Hepatocyte (in vitro differentiated cells): ENCODE data around the gene EHD3. TPM values are rescaled to one million over a fixed set of nuclear protein-coding genes. Genes with fewer than 3 reads are reported as not detected.

Experiments used
- DNase-seq: peaks from one replicate; pipeline ENCODE4 v3.0.0-alpha.2; 2016; ENCODE audit warnings: low spot score
- H2AFZ ChIP-seq: fragments of 200-600 bp; sonication (generic); 2 replicates; pipeline ENCODE4 v1.6.0; 2016; ENCODE audit warnings: antibody characterized with exemption, mild to moderate bottlenecking
- H3K27ac ChIP-seq: fragments of 200-600 bp; sonication (generic); 2 replicates; pipeline ENCODE4 v1.5.1; 2016; ENCODE audit warnings: mild to moderate bottlenecking
- H3K27me3 ChIP-seq: fragments of 200-600 bp; sonication (generic); 2 replicates; pipeline ENCODE4 v1.6.1; 2016
- H3K36me3 ChIP-seq: fragments of 200-600 bp; sonication (generic); replicated peaks from 2 replicates; pipeline ENCODE4 v1.5.1; 2016; ENCODE audit warnings: low read depth; ENCODE audit not compliant: insufficient read depth
- H3K4me1 ChIP-seq: fragments of 200-600 bp; sonication (generic); 2 replicates; pipeline ENCODE4 v1.5.1; 2016; ENCODE audit warnings: mild to moderate bottlenecking, moderate library complexity; ENCODE audit not compliant: insufficient read depth
- H3K4me2 ChIP-seq: fragments of 200-600 bp; sonication (generic); 2 replicates; pipeline ENCODE4 v1.6.0; 2016
- H3K4me3 ChIP-seq: fragments of 200-600 bp; sonication (generic); 2 replicates; pipeline ENCODE4 v1.5.1; 2016; ENCODE audit warnings: mild to moderate bottlenecking
- H3K79me2 ChIP-seq: fragments of 200-600 bp; sonication (generic); 2 replicates; pipeline ENCODE4 v1.6.0; 2017; ENCODE audit warnings: mild to moderate bottlenecking
- H3K9me2 ChIP-seq: fragments of 200-600 bp; sonication (generic); replicated peaks from 2 replicates; pipeline ENCODE4 v1.6.0; 2017; ENCODE audit warnings: mild to moderate bottlenecking; ENCODE audit not compliant: insufficient read depth
- H3K9me3 ChIP-seq: fragments of 200-600 bp; sonication (generic); 2 replicates; pipeline ENCODE4 v1.5.1; 2016; ENCODE audit warnings: low read depth, mild to moderate bottlenecking
- H4K20me1 ChIP-seq: fragments of 200-600 bp; sonication (generic); 2 replicates; pipeline ENCODE4 v1.6.0; 2016; ENCODE audit warnings: mild to moderate bottlenecking; ENCODE audit not compliant: insufficient read depth, poor library complexity, severe bottlenecking
- CTCF ChIP-seq: fragments of 200-600 bp; sonication (generic); IDR thresholded peaks from 2 replicates; pipeline ENCODE4 v1.5.1; 2016; ENCODE audit warnings: antibody characterized with exemption, mild to moderate bottlenecking; ENCODE audit not compliant: poor library complexity
- EZH2 ChIP-seq: fragments of 200-600 bp; sonication (generic); IDR thresholded peaks from 2 replicates; pipeline ENCODE4 v1.6.1; 2016; ENCODE audit warnings: antibody characterized with exemption, mild to moderate bottlenecking, borderline replicate concordance
- EZH2phosphoT487 ChIP-seq: fragments of 200-600 bp; sonication (generic); IDR thresholded peaks from one replicate; pipeline ENCODE4 v1.6.1; 2018; ENCODE audit warnings: antibody characterized with exemption, mild to moderate bottlenecking, low read depth, moderate library complexity; ENCODE audit not compliant: unreplicated experiment, severe bottlenecking
- WGBS: methylation state at CpG from one replicate; pipeline ENCODE4 v1.1.6; 2016; ENCODE audit warnings: low lambda C conversion rate; ENCODE audit errors: missing lambda C conversion rate; 5-methylcytosine and 5-hydroxymethylcytosine counted together
- polyA plus RNA-seq: library from polyadenylated mRNA; unstranded; fragments of >200 nt; fragmentation: Nextera tagmentation; extraction: Ambion mirVana; gene quantifications from 2 replicates; pipeline ENCODE4 v1.2.1, GENCODE V29; 2016
- total RNA-seq: library from RNA; depleted of rRNA; stranded (reverse); fragments of >200 nt; gene quantifications from 2 replicates; pipeline ENCODE4 v1.2.3, GENCODE V29; 2014

Gene EHD3
- total and polyA plus RNA-seq, 2 experiments from 2014 or later = 4.5 to 6.2 TPM

GRCh38 chr2:31247711-31248110 is 13.8 kb downstream of the EHD3 start:
- no peak for DNase-seq
- 78% methylated on average over 5 of the region's 5 CpGs for WGBS
- Histone ChIP-seq H3K27ac (no peak overlapping the region), H2AFZ (no peak overlapping the region), H3K27me3 (no peaks in the 10 kb centered on the region), H3K9me3 (no peaks in the 10 kb centered on the region), H3K4me1 (no peaks in the 10 kb centered on the region), H3K79me2 (no peaks in the 10 kb centered on the region), H3K36me3 (no peaks in the 10 kb centered on the region), H3K9me2 (no peaks in the 10 kb centered on the region), H4K20me1 (no peaks in the 10 kb centered on the region), H3K4me3 (no peak overlapping the region), H3K4me2 (no peak overlapping the region)
- no peak for TF ChIP-seq CTCF
- TF ChIP-seq EZH2phosphoT487 = no peak
- TF ChIP-seq EZH2 = no peak

- no peak overlapping the region for H2AFZ ChIP-seq
- no peaks in the 10 kb centered on the region for H3K9me3 ChIP-seq
- H3K4me2 ChIP-seq = no peak overlapping the region
- no peak overlapping the region for H3K27ac ChIP-seq
- 97% methylated on average over 3 of the region's 3 CpGs for WGBS
- H3K4me1 ChIP-seq = no peaks in the 10 kb centered on the region
- H3K9me2 ChIP-seq = no peaks in the 10 kb centered on the region
- H3K36me3 ChIP-seq = no peaks in the 10 kb centered on the region
- H3K4me3 ChIP-seq = no peak overlapping the region
- no peaks in the 10 kb centered on the region for H4K20me1 ChIP-seq
- H3K27me3 ChIP-seq = no peaks in the 10 kb centered on the region
- TF ChIP-seq EZH2phosphoT487 (no peak), EZH2 (no peak), CTCF (no peak)
- DNase-seq = no peak
- H3K79me2 ChIP-seq = no peaks in the 10 kb centered on the region
These were observed 14.2 kb downstream of the EHD3 start for GRCh38 chr2:31248139-31248538.

- TF ChIP-seq EZH2 (no peak), EZH2phosphoT487 (no peak), CTCF (no peak)
- Histone ChIP-seq H3K9me2 (no peaks in the 10 kb centered on the region), H4K20me1 (no peaks in the 10 kb centered on the region), H3K27me3 (no peaks in the 10 kb centered on the region), H3K9me3 (no peaks in the 10 kb centered on the region), H3K4me1 (no peaks in the 10 kb centered on the region), H3K4me2 (no peak overlapping the region), H2AFZ (no peak overlapping the region), H3K27ac (no peak overlapping the region), H3K4me3 (no peak overlapping the region), H3K79me2 (no peaks in the 10 kb centered on the region), H3K36me3 (no peaks in the 10 kb centered on the region)
- no peak for DNase-seq
- 98% methylated on average over 15 of the region's 15 CpGs for WGBS
These were observed 15.2 kb downstream of the EHD3 start for GRCh38 chr2:31249009-31249690.
